HCT116 (cell line): ENCODE measurements around the gene LRSAM1. TPM values are rescaled to one million over a fixed set of nuclear protein-coding genes. Genes with fewer than 3 reads are reported as not detected.

Source experiments
- ATAC-seq: fragments of 200-7000 bp; cut with Tn5 transposase; 2 replicates; pipeline ENCODE4 v1.9.1; 2020; ENCODE audit warnings: mild to moderate bottlenecking, moderate library complexity
- BruUV-seq: library from RNA; stranded (reverse); fragments of 400-500 nt; replicated peaks from 2 replicates; lab custom pipeline; 2021; lab: Mats Ljungman, UMichigan
- CTCF ChIA-PET: fragments of 300-600 bp; sonication (Branson Sonifier 250); formaldehyde crosslinking; loops from one replicate; lab custom pipeline; 2021; ENCODE audit warnings: antibody characterized with exemption; lab: Charles Lee
- POLR2A ChIA-PET: fragments of 300-600, 350-600 bp; sonication (Branson Sonifier 250); formaldehyde crosslinking; loops from one replicate; lab custom pipeline; 2021; ENCODE audit warnings: antibody characterized with exemption; lab: Charles Lee
- RAD21 ChIA-PET, 2 experiments: fragments of 300-600 bp; sonication (Branson Sonifier 250); formaldehyde crosslinking; loops; one replicate each; lab custom pipeline; 2023; ENCODE audit warnings: low total read pairs in 2 of 2; ENCODE audit not compliant: uncharacterized antibody in 2 of 2, unreplicated experiment in 2 of 2, low non-redundant PET in 1 of 2; lab: Charles Lee
- DNase-seq: peaks from one replicate; pipeline ENCODE4 v3.0.0-alpha.2; 2010; ENCODE audit warnings: low read depth, low spot score
- H2AFZ ChIP-seq: fragments of 200-600 bp; shearing (Covaris generic), sonication (generic); 2 replicates; pipeline ENCODE4 v1.6.1; 2017; ENCODE audit warnings: low read depth, mixed run types, mixed read lengths, antibody characterized with exemption, low read length; ENCODE audit not compliant: poor library complexity, severe bottlenecking
- H3K27ac ChIP-seq: 2 replicates; pipeline ENCODE4 v1.5.1; 2012; ENCODE audit warnings: low read depth, low read length
- H3K27me3 ChIP-seq: fragments of 200-600 bp; sonication (generic); 2 replicates; pipeline ENCODE4 v1.6.1; 2016; ENCODE audit warnings: mixed run types, low read length, mixed read lengths; ENCODE audit not compliant: insufficient read depth
- H3K36me3 ChIP-seq, 2 experiments: fragments of 200-500 bp in 1 of 2; fragments of 200-600 bp in 1 of 2; sonication (Bioruptor generic) in 1 of 2; sonication (generic) in 1 of 2; 2 replicates each; pipeline versions ENCODE4 v1.5.1 to v1.6.1; 2014 to 2016; ENCODE audit warnings: low read length in 2 of 2, inconsistent platforms in 1 of 2, mixed read lengths in 1 of 2, mixed run types in 1 of 2; ENCODE audit not compliant: insufficient read depth in 2 of 2, control insufficient read depth in 1 of 2
- H3K4me1 ChIP-seq, 2 experiments: fragments of 200-600 bp in 1 of 2; sonication (generic) in 1 of 2; 2 replicates each; pipeline versions ENCODE4 v1.5.1 to v1.6.1; 2012 to 2017; ENCODE audit warnings: low read length in 2 of 2, inconsistent platforms in 1 of 2, mild to moderate bottlenecking in 1 of 2, mixed read lengths in 1 of 2, mixed run types in 1 of 2, moderate library complexity in 1 of 2; ENCODE audit not compliant: insufficient read depth in 2 of 2, control insufficient read depth in 1 of 2
- H3K4me2 ChIP-seq: fragments of 200-600 bp; sonication (generic); 2 replicates; pipeline ENCODE4 v1.6.1; 2017; ENCODE audit warnings: mixed run types, low read length, mixed read lengths
- H3K4me3 ChIP-seq, 2 experiments: fragments of 200-600 bp in 1 of 2; sonication (generic) in 1 of 2; replicated peaks in 1 of 2; 2 replicates each; pipeline ENCODE4 v1.5.1; 2011 to 2016; ENCODE audit warnings: low read length in 2 of 2, control low read depth in 1 of 2, low read depth in 1 of 2, mild to moderate bottlenecking in 1 of 2, mixed read lengths in 1 of 2, mixed run types in 1 of 2
- H3K79me2 ChIP-seq: fragments of 200-600 bp; sonication (generic); 2 replicates; pipeline ENCODE4 v1.6.1; 2017; ENCODE audit warnings: mild to moderate bottlenecking, mixed run types, low read length, moderate library complexity, mixed read lengths; ENCODE audit not compliant: insufficient read depth
- H3K9ac ChIP-seq: fragments of 200-600 bp; sonication (generic); 2 replicates; pipeline ENCODE4 v1.6.1; 2016; ENCODE audit warnings: low read length, mixed read lengths
- H3K9me2 ChIP-seq: fragments of 200-600 bp; sonication (generic), shearing (Covaris generic); 2 replicates; pipeline ENCODE4 v1.6.1; 2017; ENCODE audit warnings: mixed run types, mild to moderate bottlenecking, moderate library complexity; ENCODE audit not compliant: insufficient read depth
- H3K9me3 ChIP-seq, 2 experiments: fragments of 200-500 bp in 1 of 2; fragments of 200-600 bp in 1 of 2; sonication (Bioruptor generic) in 1 of 2; sonication (generic) in 1 of 2; 2 replicates each; pipeline ENCODE4 v1.6.1; 2014 to 2017; ENCODE audit warnings: low read length in 2 of 2, mixed read lengths in 2 of 2, inconsistent platforms in 1 of 2, low read depth in 1 of 2, mild to moderate bottlenecking in 1 of 2, mixed run types in 1 of 2, moderate library complexity in 1 of 2; ENCODE audit not compliant: control insufficient read depth in 1 of 2, insufficient read depth in 1 of 2
- H4K20me1 ChIP-seq: fragments of 200-600 bp; sonication (generic), shearing (Covaris generic); 2 replicates; pipeline ENCODE4 v1.6.1; 2017; ENCODE audit warnings: mixed run types, mild to moderate bottlenecking, moderate library complexity; ENCODE audit not compliant: insufficient read depth
- ATF3 ChIP-seq: IDR thresholded peaks from 2 replicates; pipeline ENCODE4 v1.6.1; 2012
- CBX3 ChIP-seq: IDR thresholded peaks from 2 replicates; pipeline ENCODE4 v1.6.1; 2012; ENCODE audit warnings: low read depth
- CEBPB ChIP-seq: IDR thresholded peaks from 2 replicates; pipeline ENCODE4 v1.6.1; 2012; ENCODE audit warnings: low read depth
- EZH2 ChIP-seq: fragments of 200-600 bp; sonication (generic); IDR thresholded peaks from 2 replicates; pipeline ENCODE4 v1.6.1; 2017; ENCODE audit warnings: antibody characterized with exemption, mixed run types
- EZH2phosphoT487 ChIP-seq: fragments of 200-600 bp; IDR thresholded peaks from 2 replicates; pipeline ENCODE4 v1.6.1; 2018; ENCODE audit warnings: antibody characterized with exemption, borderline replicate concordance
- FOSL1 ChIP-seq: IDR thresholded peaks from 2 replicates; pipeline ENCODE4 v1.6.1; 2012; ENCODE audit warnings: low read depth
- JUND ChIP-seq: IDR thresholded peaks from 2 replicates; pipeline ENCODE4 v1.6.1; 2012
- POLR2A ChIP-seq: IDR thresholded peaks from 2 replicates; pipeline ENCODE4 v1.7.0; 2011; ENCODE audit warnings: borderline replicate concordance; ENCODE audit not compliant: insufficient read depth, insufficient read length; ENCODE audit errors: extremely low read depth
- RAD21 ChIP-seq: IDR thresholded peaks from 2 replicates; pipeline ENCODE4 v1.6.1; 2012; ENCODE audit warnings: low read depth, mild to moderate bottlenecking
- REST ChIP-seq: IDR thresholded peaks from 2 replicates; pipeline ENCODE4 v1.6.1; 2012; ENCODE audit warnings: low read depth
- SIN3A ChIP-seq: IDR thresholded peaks from 2 replicates; pipeline ENCODE4 v1.6.1; 2012; ENCODE audit warnings: low read depth
- SP1 ChIP-seq: IDR thresholded peaks from 2 replicates; pipeline ENCODE4 v1.6.1; 2012; ENCODE audit warnings: low read depth
- SRF ChIP-seq: IDR thresholded peaks from 2 replicates; pipeline ENCODE4 v1.6.1; 2012; ENCODE audit warnings: low read depth
- TCF7L2 ChIP-seq: IDR thresholded peaks from 2 replicates; pipeline ENCODE4 v1.7.0; 2011; ENCODE audit warnings: borderline replicate concordance, inconsistent platforms; ENCODE audit not compliant: insufficient read depth, insufficient read length; ENCODE audit errors: extremely low read depth
- YY1 ChIP-seq: IDR thresholded peaks from 2 replicates; pipeline ENCODE4 v1.6.1; 2011; ENCODE audit warnings: low read length, low read depth, moderate library complexity, mild to moderate bottlenecking; ENCODE audit not compliant: insufficient replicate concordance; ENCODE audit errors: extremely low read depth
- ZFX ChIP-seq: fragments of 450-650 bp; IDR thresholded peaks from 2 replicates; pipeline ENCODE4 v1.6.1; 2017
- ZNF274 ChIP-seq: fragments of 200-500 bp; sonication (Bioruptor generic); IDR thresholded peaks from 2 replicates; pipeline ENCODE4 v1.6.1; 2014; ENCODE audit warnings: mild to moderate bottlenecking, low read depth, low read length, inconsistent platforms
- intact Hi-C: fragments of 100-400 bp; cut with micrococcal nuclease; formaldehyde crosslinking; loops from 2 replicates; pipeline ENCODE4 v1.10.0; 2022
- total RNA-seq: library from RNA; stranded (reverse); gene quantifications from one replicate; pipeline ENCODE4 v1.2.1, GENCODE V29; 2021; ENCODE audit not compliant: unreplicated experiment
- TF ChIP-seq, protein P1 (sequence below), 3 experiments: fragments of 200-600 bp in 1 of 3; sonication (generic) in 1 of 3; IDR thresholded peaks in 2 of 3; conservative IDR thresholded peaks in 1 of 3; 2 replicates each; pipeline ENCODE4 v1.5.1; 2012 to 2017; ENCODE audit warnings: low read depth in 2 of 3, low read length in 2 of 3, antibody characterized with exemption in 1 of 3, borderline replicate concordance in 1 of 3, control low read depth in 1 of 3, mild to moderate bottlenecking in 1 of 3, mixed read lengths in 1 of 3, mixed run types in 1 of 3, moderate library complexity in 1 of 3; ENCODE audit not compliant: insufficient read depth in 1 of 3
- TF ChIP-seq, protein P2 (sequence below): IDR thresholded peaks from 2 replicates; pipeline ENCODE4 v1.6.1; 2011; ENCODE audit warnings: mild to moderate bottlenecking, low read length, moderate library complexity; ENCODE audit not compliant: insufficient replicate concordance; ENCODE audit errors: extremely low read depth

Gene LRSAM1
- total RNA-seq, 1 experiment from 2014 or later: 25.9 TPM

- DNase-seq (no peak), ATAC-seq (no peak)
- no peaks in the 10 kb centered on the region for H4K20me1 ChIP-seq
- TF ChIP-seq EZH2 (no peak), ZNF274 (no peak), RAD21 (no peak), ZFX (no peak), POLR2A (no peak), TCF7L2 (no peak), REST (no peak), CBX3 (no peak), SIN3A (no peak), YY1 (no peak), SP1 (no peak), SRF (no peak), ATF3 (no peak), JUND (no peak), EZH2phosphoT487 (no peak), CEBPB (no peak), FOSL1 (no peak)
- TF ChIP-seq, protein P1, sequence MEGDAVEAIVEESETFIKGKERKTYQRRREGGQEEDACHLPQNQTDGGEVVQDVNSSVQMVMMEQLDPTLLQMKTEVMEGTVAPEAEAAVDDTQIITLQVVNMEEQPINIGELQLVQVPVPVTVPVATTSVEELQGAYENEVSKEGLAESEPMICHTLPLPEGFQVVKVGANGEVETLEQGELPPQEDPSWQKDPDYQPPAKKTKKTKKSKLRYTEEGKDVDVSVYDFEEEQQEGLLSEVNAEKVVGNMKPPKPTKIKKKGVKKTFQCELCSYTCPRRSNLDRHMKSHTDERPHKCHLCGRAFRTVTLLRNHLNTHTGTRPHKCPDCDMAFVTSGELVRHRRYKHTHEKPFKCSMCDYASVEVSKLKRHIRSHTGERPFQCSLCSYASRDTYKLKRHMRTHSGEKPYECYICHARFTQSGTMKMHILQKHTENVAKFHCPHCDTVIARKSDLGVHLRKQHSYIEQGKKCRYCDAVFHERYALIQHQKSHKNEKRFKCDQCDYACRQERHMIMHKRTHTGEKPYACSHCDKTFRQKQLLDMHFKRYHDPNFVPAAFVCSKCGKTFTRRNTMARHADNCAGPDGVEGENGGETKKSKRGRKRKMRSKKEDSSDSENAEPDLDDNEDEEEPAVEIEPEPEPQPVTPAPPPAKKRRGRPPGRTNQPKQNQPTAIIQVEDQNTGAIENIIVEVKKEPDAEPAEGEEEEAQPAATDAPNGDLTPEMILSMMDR (IDR thresholded peaks at IDR 0.05 in 2 of 3, conservative IDR thresholded peaks at IDR 0.05 in 1 of 3; ENCODE audit: borderline replicate concordance in 1 of 3, insufficient read depth in 1 of 3, low read depth in 2 of 3, low read length in 2 of 3): no peak
- TF ChIP-seq, protein P2, sequence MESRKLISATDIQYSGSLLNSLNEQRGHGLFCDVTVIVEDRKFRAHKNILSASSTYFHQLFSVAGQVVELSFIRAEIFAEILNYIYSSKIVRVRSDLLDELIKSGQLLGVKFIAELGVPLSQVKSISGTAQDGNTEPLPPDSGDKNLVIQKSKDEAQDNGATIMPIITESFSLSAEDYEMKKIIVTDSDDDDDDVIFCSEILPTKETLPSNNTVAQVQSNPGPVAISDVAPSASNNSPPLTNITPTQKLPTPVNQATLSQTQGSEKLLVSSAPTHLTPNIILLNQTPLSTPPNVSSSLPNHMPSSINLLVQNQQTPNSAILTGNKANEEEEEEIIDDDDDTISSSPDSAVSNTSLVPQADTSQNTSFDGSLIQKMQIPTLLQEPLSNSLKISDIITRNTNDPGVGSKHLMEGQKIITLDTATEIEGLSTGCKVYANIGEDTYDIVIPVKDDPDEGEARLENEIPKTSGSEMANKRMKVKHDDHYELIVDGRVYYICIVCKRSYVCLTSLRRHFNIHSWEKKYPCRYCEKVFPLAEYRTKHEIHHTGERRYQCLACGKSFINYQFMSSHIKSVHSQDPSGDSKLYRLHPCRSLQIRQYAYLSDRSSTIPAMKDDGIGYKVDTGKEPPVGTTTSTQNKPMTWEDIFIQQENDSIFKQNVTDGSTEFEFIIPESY: no peak
- H3K9ac ChIP-seq: no peak overlapping the region
- CTCF ChIA-PET: no interaction called here
- H3K9me3 ChIP-seq: no peaks in the 10 kb centered on the region
- no peak overlapping the region for H2AFZ ChIP-seq
- POLR2A ChIA-PET: no interaction called here
- no TSS peak for BruUV-seq
- H3K4me3 ChIP-seq: no peak overlapping the region
- no peaks in the 10 kb centered on the region for H3K79me2 ChIP-seq
- H3K27me3 ChIP-seq: no peaks in the 10 kb centered on the region
- H3K27ac ChIP-seq: no peak overlapping the region
- H3K4me1 ChIP-seq: no peaks in the 10 kb centered on the region
- intact Hi-C loops: no loop called here
- RAD21 ChIA-PET: no interaction called here
- peaks cover 5 to 6% of the 10 kb centered on the region in 2 experiments; a peak in 3 of 4 replicates for H3K36me3 ChIP-seq
- no peaks in the 10 kb centered on the region for H3K9me2 ChIP-seq
- H3K4me2 ChIP-seq: no peak overlapping the region
Observed at GRCh38 chr9:127488946-127489345, 37.6 kb downstream of the LRSAM1 start.
